NB4 (cell line): ENCODE results near the gene CDH4.

ENCODE experiments used
- MYC ChIP-seq: IDR thresholded peaks from 2 replicates; pipeline ENCODE4 v1.6.1; 2011; ENCODE audit warnings: low read depth, low read length
- POLR2A ChIP-seq: IDR thresholded peaks from 2 replicates; pipeline ENCODE4 v1.6.1; 2011; ENCODE audit warnings: mild to moderate bottlenecking; ENCODE audit not compliant: insufficient read length; ENCODE audit errors: extremely low read depth
- TF ChIP-seq, protein P1 (sequence below): IDR thresholded peaks from one replicate; pipeline ENCODE4 v1.5.1; 2012; ENCODE audit warnings: low read depth, low read length
- TF ChIP-seq, protein P2 (sequence below): IDR thresholded peaks from 2 replicates; pipeline ENCODE4 v1.6.1; 2011; ENCODE audit warnings: low read depth, low read length

DNA sequence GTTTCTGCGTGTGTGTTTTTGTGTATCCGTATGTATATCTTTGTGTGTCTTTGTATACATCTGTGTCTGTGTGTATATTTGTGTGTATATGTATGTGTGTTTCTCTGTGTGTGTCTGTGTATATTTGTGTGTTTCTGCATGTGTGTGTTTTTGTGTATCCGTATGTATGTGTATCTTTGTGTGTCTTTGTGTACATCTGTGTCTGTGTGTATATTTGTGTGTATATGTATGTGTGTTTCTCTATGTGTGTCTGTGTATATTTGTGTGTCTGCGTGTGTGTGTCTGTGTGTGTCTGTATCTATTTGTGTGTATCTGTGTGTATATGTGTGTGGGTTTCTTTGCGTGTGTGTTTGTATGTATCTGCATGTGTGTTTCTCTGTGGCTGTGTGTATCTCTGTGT lies 192.6 kb downstream of the CDH4 start:
- TF ChIP-seq, protein P1, sequence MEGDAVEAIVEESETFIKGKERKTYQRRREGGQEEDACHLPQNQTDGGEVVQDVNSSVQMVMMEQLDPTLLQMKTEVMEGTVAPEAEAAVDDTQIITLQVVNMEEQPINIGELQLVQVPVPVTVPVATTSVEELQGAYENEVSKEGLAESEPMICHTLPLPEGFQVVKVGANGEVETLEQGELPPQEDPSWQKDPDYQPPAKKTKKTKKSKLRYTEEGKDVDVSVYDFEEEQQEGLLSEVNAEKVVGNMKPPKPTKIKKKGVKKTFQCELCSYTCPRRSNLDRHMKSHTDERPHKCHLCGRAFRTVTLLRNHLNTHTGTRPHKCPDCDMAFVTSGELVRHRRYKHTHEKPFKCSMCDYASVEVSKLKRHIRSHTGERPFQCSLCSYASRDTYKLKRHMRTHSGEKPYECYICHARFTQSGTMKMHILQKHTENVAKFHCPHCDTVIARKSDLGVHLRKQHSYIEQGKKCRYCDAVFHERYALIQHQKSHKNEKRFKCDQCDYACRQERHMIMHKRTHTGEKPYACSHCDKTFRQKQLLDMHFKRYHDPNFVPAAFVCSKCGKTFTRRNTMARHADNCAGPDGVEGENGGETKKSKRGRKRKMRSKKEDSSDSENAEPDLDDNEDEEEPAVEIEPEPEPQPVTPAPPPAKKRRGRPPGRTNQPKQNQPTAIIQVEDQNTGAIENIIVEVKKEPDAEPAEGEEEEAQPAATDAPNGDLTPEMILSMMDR, result no peak
- TF ChIP-seq MYC (no peak), POLR2A (no peak)
- TF ChIP-seq, protein P2, sequence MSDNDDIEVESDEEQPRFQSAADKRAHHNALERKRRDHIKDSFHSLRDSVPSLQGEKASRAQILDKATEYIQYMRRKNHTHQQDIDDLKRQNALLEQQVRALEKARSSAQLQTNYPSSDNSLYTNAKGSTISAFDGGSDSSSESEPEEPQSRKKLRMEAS, result no peak
